GM23338 (cell line): Measurements from ENCODE around the gene DDX24. TPM values are rescaled to one million over a fixed set of nuclear protein-coding genes. Genes with fewer than 3 reads are reported as not detected.

ENCODE experiments used
- ATAC-seq: fragments of 200-7000 bp; cut with Tn5 transposase; 3 replicates; pipeline ENCODE4 v1.9.1; 2020
- DNase-seq: peaks from one replicate; pipeline ENCODE4 v3.0.0-alpha.2; 2015; ENCODE audit warnings: low spot score
- H2AFZ ChIP-seq: fragments of 200-600 bp; sonication (generic); 2 replicates; pipeline ENCODE4 v1.8.0; 2016; ENCODE audit warnings: antibody characterized with exemption, mild to moderate bottlenecking, moderate library complexity
- H3F3A ChIP-seq: fragments of 200-600 bp; sonication (generic); replicated peaks from 2 replicates; pipeline ENCODE4 v1.8.0; 2017; ENCODE audit warnings: antibody characterized with exemption, mixed run types, low read depth
- H3K27ac ChIP-seq: fragments of 200-600 bp; sonication (generic); 2 replicates; pipeline ENCODE4 v1.6.1; 2016; ENCODE audit warnings: low read depth
- H3K27me3 ChIP-seq: fragments of 200-600 bp; sonication (generic); 2 replicates; pipeline ENCODE4 v1.8.0; 2016; ENCODE audit warnings: mild to moderate bottlenecking, mixed run types, moderate library complexity; ENCODE audit not compliant: insufficient read depth
- H3K36me3 ChIP-seq: fragments of 200-600 bp; sonication (generic); 2 replicates; pipeline ENCODE4 v1.8.0; 2016; ENCODE audit warnings: mild to moderate bottlenecking; ENCODE audit not compliant: insufficient read depth
- H3K4me1 ChIP-seq: fragments of 200-600 bp; sonication (generic); 2 replicates; pipeline ENCODE4 v1.8.0; 2016; ENCODE audit warnings: mild to moderate bottlenecking, moderate library complexity; ENCODE audit not compliant: insufficient read depth
- H3K4me2 ChIP-seq: fragments of 200-600 bp; sonication (generic); 2 replicates; pipeline ENCODE4 v1.7.1; 2017; ENCODE audit warnings: mixed run types
- H3K4me3 ChIP-seq: fragments of 200-600 bp; sonication (generic); 2 replicates; pipeline ENCODE4 v1.6.1; 2016; ENCODE audit warnings: mixed run types
- H3K79me2 ChIP-seq: fragments of 200-600 bp; sonication (generic); replicated peaks from 2 replicates; pipeline ENCODE4 v1.8.0; 2017; ENCODE audit warnings: mild to moderate bottlenecking; ENCODE audit not compliant: insufficient read depth
- H3K9me2 ChIP-seq: fragments of 200-600 bp; sonication (generic); 2 replicates; pipeline ENCODE4 v1.8.0; 2017; ENCODE audit not compliant: insufficient read depth
- H4K20me1 ChIP-seq: fragments of 200-600 bp; sonication (generic); replicated peaks from 2 replicates; pipeline ENCODE4 v1.8.0; 2017; ENCODE audit warnings: mild to moderate bottlenecking; ENCODE audit not compliant: insufficient read depth
- H3K27ac Mint-ChIP-seq: 2 replicates; pipeline ENCODE4 v1.8.0; 2020; ENCODE audit warnings: inconsistent platforms, mild to moderate bottlenecking, moderate library complexity, mixed read lengths
- H3K27me3 Mint-ChIP-seq: 3 replicates; pipeline ENCODE4 v1.8.0; 2022; ENCODE audit warnings: low read depth, mild to moderate bottlenecking, moderate library complexity, mixed read lengths, inconsistent platforms; ENCODE audit not compliant: insufficient read depth, poor library complexity
- H3K36me3 Mint-ChIP-seq: 3 replicates; pipeline ENCODE4 v1.8.0; 2021; ENCODE audit warnings: low read depth, mild to moderate bottlenecking, inconsistent platforms, moderate library complexity, mixed read lengths
- H3K4me1 Mint-ChIP-seq: 3 replicates; pipeline ENCODE4 v1.8.0; 2020; ENCODE audit warnings: mild to moderate bottlenecking, inconsistent platforms, mixed read lengths
- H3K4me3 Mint-ChIP-seq: 3 replicates; pipeline ENCODE4 v1.8.0; 2021; ENCODE audit warnings: moderate library complexity, mild to moderate bottlenecking, inconsistent platforms, mixed read lengths
- H3K9me3 Mint-ChIP-seq: 3 replicates; pipeline ENCODE4 v1.8.0; 2020; ENCODE audit warnings: moderate library complexity, mild to moderate bottlenecking, inconsistent platforms, mixed read lengths
- CREB1 ChIP-seq: fragments of 250-450 bp; sonication (Bioruptor Pico); IDR thresholded peaks from 2 replicates; pipeline ENCODE4 v1.5.0; 2020; ENCODE audit warnings: low read depth, mild to moderate bottlenecking, moderate library complexity
- ETS1 ChIP-seq: IDR thresholded peaks from 2 replicates; pipeline ENCODE4 v1.6.1; 2016; ENCODE audit warnings: antibody characterized with exemption
- EZH2 ChIP-seq: fragments of 200-600 bp; sonication (generic); IDR thresholded peaks from one replicate; pipeline ENCODE4 v1.8.0; 2017; ENCODE audit warnings: antibody characterized with exemption, mild to moderate bottlenecking, low read depth; ENCODE audit not compliant: unreplicated experiment
- EZH2phosphoT487 ChIP-seq: fragments of 200-600 bp; sonication (generic); IDR thresholded peaks from one replicate; pipeline ENCODE4 v1.8.1; 2018; ENCODE audit warnings: antibody characterized with exemption; ENCODE audit not compliant: unreplicated experiment
- JUNB ChIP-seq: IDR thresholded peaks from one replicate; pipeline ENCODE4 v1.6.1; 2016; ENCODE audit warnings: antibody characterized with exemption; ENCODE audit not compliant: unreplicated experiment
- NANOG ChIP-seq: IDR thresholded peaks from 2 replicates; pipeline ENCODE4 v1.6.1; 2016; ENCODE audit warnings: antibody characterized with exemption, borderline replicate concordance
- POLR2AphosphoS5 ChIP-seq: IDR thresholded peaks from 2 replicates; pipeline ENCODE4 v1.6.1; 2016; ENCODE audit warnings: antibody characterized with exemption, low read depth
- REST ChIP-seq: IDR thresholded peaks from one replicate; pipeline ENCODE4 v1.6.1; 2018; ENCODE audit warnings: antibody characterized with exemption; ENCODE audit not compliant: unreplicated experiment
- ZNF114 ChIP-seq: fragments of 250-450 bp; sonication (Bioruptor Pico); IDR thresholded peaks from 2 replicates; pipeline ENCODE4 v1.5.0; 2020; ENCODE audit warnings: mild to moderate bottlenecking, moderate library complexity
- ZNF331 ChIP-seq: fragments of 250-450 bp; sonication (Bioruptor Pico); IDR thresholded peaks from 2 replicates; pipeline ENCODE4 v1.5.0; 2020; ENCODE audit warnings: low read depth, mild to moderate bottlenecking, moderate library complexity
- ZNF462 ChIP-seq: fragments of 250-450 bp; sonication (Bioruptor Pico); IDR thresholded peaks from 2 replicates; pipeline ENCODE4 v1.5.0; 2020; ENCODE audit warnings: mild to moderate bottlenecking, moderate library complexity
- polyA plus RNA-seq: library from polyadenylated mRNA; unstranded; fragments of >200 nt; fragmentation: Nextera tagmentation; extraction: Ambion mirVana; gene quantifications from 2 replicates; pipeline ENCODE4 v1.2.1, GENCODE V29; 2016
- total RNA-seq: library from RNA; depleted of rRNA; stranded (reverse); fragments of >200 nt; shearing (Covaris generic); gene quantifications from 2 replicates; pipeline ENCODE4 v1.2.3, GENCODE V29; 2014
- TF ChIP-seq, protein P1 (sequence below), 2 experiments: fragments of 200-600 bp in 1 of 2; sonication (generic) in 1 of 2; conservative IDR thresholded peaks; 2 replicates each; pipeline versions ENCODE4 v1.5.1 to v1.6.1; 2016 to 2017; ENCODE audit warnings: antibody characterized with exemption in 2 of 2, low read depth in 2 of 2, mild to moderate bottlenecking in 2 of 2, moderate library complexity in 1 of 2

DDX24 gene
- total and polyA plus RNA-seq, 2 experiments from 2014 or later: 150 to 265 TPM

DNA sequence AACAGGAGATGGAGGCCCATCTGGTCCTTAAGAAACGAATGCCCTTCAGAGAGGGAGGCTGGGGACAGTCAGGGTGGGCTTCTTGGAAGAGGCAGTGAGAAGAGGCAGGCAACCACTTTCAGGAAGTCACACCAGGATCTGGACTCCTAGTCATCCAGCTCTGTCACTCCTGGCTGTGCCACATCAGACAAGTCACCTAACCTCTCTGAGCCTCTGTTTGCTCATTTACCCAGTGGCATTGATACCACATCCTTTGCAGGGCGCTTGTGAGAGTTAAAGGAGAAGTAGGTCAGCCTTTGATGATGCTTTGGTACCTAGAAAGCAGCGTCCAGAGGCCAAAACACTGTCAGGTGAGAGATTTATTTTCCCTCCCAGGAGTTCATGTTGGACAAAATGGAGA is 72.8 kb downstream of the DDX24 start:
- no peak for TF ChIP-seq EZH2phosphoT487
- TF ChIP-seq POLR2AphosphoS5: no peak
- TF ChIP-seq CREB1 (CRISPR knock-in tag): no peak
- TF ChIP-seq ZNF331: no peak
- no peak for TF ChIP-seq JUNB
- TF ChIP-seq NANOG: no peak
- no peak for TF ChIP-seq ZNF114 (CRISPR knock-in tag)
- no peak for TF ChIP-seq ETS1
- TF ChIP-seq, protein P1, sequence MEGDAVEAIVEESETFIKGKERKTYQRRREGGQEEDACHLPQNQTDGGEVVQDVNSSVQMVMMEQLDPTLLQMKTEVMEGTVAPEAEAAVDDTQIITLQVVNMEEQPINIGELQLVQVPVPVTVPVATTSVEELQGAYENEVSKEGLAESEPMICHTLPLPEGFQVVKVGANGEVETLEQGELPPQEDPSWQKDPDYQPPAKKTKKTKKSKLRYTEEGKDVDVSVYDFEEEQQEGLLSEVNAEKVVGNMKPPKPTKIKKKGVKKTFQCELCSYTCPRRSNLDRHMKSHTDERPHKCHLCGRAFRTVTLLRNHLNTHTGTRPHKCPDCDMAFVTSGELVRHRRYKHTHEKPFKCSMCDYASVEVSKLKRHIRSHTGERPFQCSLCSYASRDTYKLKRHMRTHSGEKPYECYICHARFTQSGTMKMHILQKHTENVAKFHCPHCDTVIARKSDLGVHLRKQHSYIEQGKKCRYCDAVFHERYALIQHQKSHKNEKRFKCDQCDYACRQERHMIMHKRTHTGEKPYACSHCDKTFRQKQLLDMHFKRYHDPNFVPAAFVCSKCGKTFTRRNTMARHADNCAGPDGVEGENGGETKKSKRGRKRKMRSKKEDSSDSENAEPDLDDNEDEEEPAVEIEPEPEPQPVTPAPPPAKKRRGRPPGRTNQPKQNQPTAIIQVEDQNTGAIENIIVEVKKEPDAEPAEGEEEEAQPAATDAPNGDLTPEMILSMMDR (conservative IDR thresholded peaks at IDR 0.05; ENCODE audit: low read depth in 2 of 2): no peak
- TF ChIP-seq EZH2: no peak
- no peak for TF ChIP-seq REST
- no peak for TF ChIP-seq ZNF462
- peaks cover 2% of the 10 kb centered on the region for H3K27me3 Mint-ChIP-seq
- no peaks in the 10 kb centered on the region for H3K27me3 ChIP-seq
- peaks cover 4% of the 10 kb centered on the region; the same call in 2 of the 3 replicates for H3K4me1 Mint-ChIP-seq
- H3K4me1 ChIP-seq: no peaks in the 10 kb centered on the region
- no peaks in the 10 kb centered on the region for H3F3A ChIP-seq
- no peak overlapping the region for H3K4me3 Mint-ChIP-seq
- DNase-seq: no peak
- H3K9me2 ChIP-seq: no peaks in the 10 kb centered on the region
- H3K79me2 ChIP-seq: no peaks in the 10 kb centered on the region
- no peaks in the 10 kb centered on the region for H3K36me3 ChIP-seq
- no peak for ATAC-seq
- no peak overlapping the region for H2AFZ ChIP-seq
- no peaks in the 10 kb centered on the region for H3K9me3 Mint-ChIP-seq
- H3K27ac ChIP-seq: no peak overlapping the region
- H3K4me2 ChIP-seq: no peak overlapping the region
- H3K36me3 Mint-ChIP-seq: no peaks in the 10 kb centered on the region
- H3K4me3 ChIP-seq: no peak overlapping the region
- no peak overlapping the region for H3K27ac Mint-ChIP-seq
- H4K20me1 ChIP-seq: no peaks in the 10 kb centered on the region
